Activated T-cell treated with anti-CD3 and anti-CD28 coated beads, Interleukin-2, amount 50 U/mL, for 24 hours (primary cell): ENCODE results near the gene STAB2.

Experiments
- DNase-seq: peaks from one replicate; pipeline ENCODE4 v3.0.0-alpha.2; 2020
- H3K27ac Mint-ChIP-seq: 2 replicates; pipeline ENCODE4 v1.8.0; 2020; ENCODE audit warnings: mild to moderate bottlenecking, mixed read lengths
- H3K27me3 Mint-ChIP-seq: 2 replicates; pipeline ENCODE4 v1.8.0; 2020; ENCODE audit warnings: mixed read lengths
- H3K36me3 Mint-ChIP-seq: 2 replicates; pipeline ENCODE4 v1.8.0; 2020; ENCODE audit warnings: low read depth, mixed read lengths
- H3K4me1 Mint-ChIP-seq: 2 replicates; pipeline ENCODE4 v1.8.0; 2020; ENCODE audit warnings: low read depth, mixed read lengths
- H3K4me3 Mint-ChIP-seq: 2 replicates; pipeline ENCODE4 v1.8.0; 2020; ENCODE audit warnings: mild to moderate bottlenecking, moderate library complexity, mixed read lengths
- H3K9me3 Mint-ChIP-seq: 2 replicates; pipeline ENCODE4 v1.8.0; 2020; ENCODE audit warnings: mixed read lengths

Gene STAB2

GRCh38 chr12:103623716-103624115 lies 36.6 kb downstream of the STAB2 start:
- Mint-ChIP-seq H3K27me3 (peaks cover 3% of the 10 kb centered on the region), H3K4me1 (no peaks in the 10 kb centered on the region), H3K36me3 (no peaks in the 10 kb centered on the region), H3K4me3 (no peak overlapping the region), H3K9me3 (no peaks in the 10 kb centered on the region), H3K27ac (no peak overlapping the region)
- no peak for DNase-seq

GRCh38 chr12:103626498-103626897 lies 39.4 kb downstream of the STAB2 start:
- H3K9me3 Mint-ChIP-seq = no peaks in the 10 kb centered on the region
- H3K4me3 Mint-ChIP-seq = no peak overlapping the region
- DNase-seq = no peak
- no peak overlapping the region for H3K27ac Mint-ChIP-seq
- H3K27me3 Mint-ChIP-seq = no peaks in the 10 kb centered on the region
- no peaks in the 10 kb centered on the region for H3K36me3 Mint-ChIP-seq
- no peaks in the 10 kb centered on the region for H3K4me1 Mint-ChIP-seq

GRCh38 chr12:103627189-103627855 lies 40.2 kb downstream of the STAB2 start:
- Mint-ChIP-seq H3K27me3 (no peaks in the 10 kb centered on the region), H3K27ac (no peak overlapping the region), H3K9me3 (peaks cover 3% of the 10 kb centered on the region), H3K4me1 (no peaks in the 10 kb centered on the region), H3K4me3 (no peak overlapping the region), H3K36me3 (no peaks in the 10 kb centered on the region)
- no peak for DNase-seq

- H3K36me3 Mint-ChIP-seq = no peaks in the 10 kb centered on the region
- no peaks in the 10 kb centered on the region for H3K4me1 Mint-ChIP-seq
- peaks cover 3% of the 10 kb centered on the region for H3K9me3 Mint-ChIP-seq
- no peak overlapping the region for H3K4me3 Mint-ChIP-seq
- H3K27me3 Mint-ChIP-seq = peaks cover 2% of the 10 kb centered on the region
- no peak overlapping the region for H3K27ac Mint-ChIP-seq
- peak; percentile 45 for DNase-seq
These were observed 45.6 kb downstream of the STAB2 start for GRCh38 chr12:103632554-103633216.

- no peaks in the 10 kb centered on the region for H3K4me1 Mint-ChIP-seq
- DNase-seq = no peak
- H3K9me3 Mint-ChIP-seq = peaks cover 3% of the 10 kb centered on the region
- peaks cover 9% of the 10 kb centered on the region for H3K27me3 Mint-ChIP-seq
- H3K36me3 Mint-ChIP-seq = no peaks in the 10 kb centered on the region
- H3K4me3 Mint-ChIP-seq = no peak overlapping the region
- H3K27ac Mint-ChIP-seq = no peak overlapping the region
These were observed 47.7 kb downstream of the STAB2 start for GRCh38 chr12:103634732-103635131.

- Mint-ChIP-seq H3K9me3 (peaks cover 5% of the 10 kb centered on the region), H3K4me3 (no peak overlapping the region), H3K27ac (no peak overlapping the region), H3K36me3 (no peaks in the 10 kb centered on the region), H3K27me3 (peaks cover 9% of the 10 kb centered on the region), H3K4me1 (no peaks in the 10 kb centered on the region)
- DNase-seq = no peak
These were observed 48.3 kb downstream of the STAB2 start for GRCh38 chr12:103635419-103635818.

GRCh38 chr12:103637021-103637420 lies 49.9 kb downstream of the STAB2 start:
- Mint-ChIP-seq H3K27me3 (peaks cover 9% of the 10 kb centered on the region), H3K36me3 (no peaks in the 10 kb centered on the region), H3K4me1 (no peaks in the 10 kb centered on the region), H3K9me3 (peaks cover 3% of the 10 kb centered on the region), H3K4me3 (no peak overlapping the region), H3K27ac (no peak overlapping the region)
- no peak for DNase-seq

GRCh38 chr12:103637429-103637828 lies 50.4 kb downstream of the STAB2 start:
- Mint-ChIP-seq H3K4me1 (no peaks in the 10 kb centered on the region), H3K36me3 (no peaks in the 10 kb centered on the region), H3K4me3 (no peak overlapping the region), H3K27me3 (peaks cover 9% of the 10 kb centered on the region), H3K9me3 (peaks cover 2% of the 10 kb centered on the region), H3K27ac (no peak overlapping the region)
- no peak for DNase-seq

- Mint-ChIP-seq H3K27me3 (peaks cover 9% of the 10 kb centered on the region), H3K9me3 (peaks cover 2% of the 10 kb centered on the region), H3K36me3 (no peaks in the 10 kb centered on the region), H3K4me1 (no peaks in the 10 kb centered on the region), H3K27ac (no peak overlapping the region), H3K4me3 (no peak overlapping the region)
- no peak for DNase-seq
These were observed 52.9 kb downstream of the STAB2 start for GRCh38 chr12:103639983-103640382.

GRCh38 chr12:103640410-103640809 lies 53.3 kb downstream of the STAB2 start:
- H3K36me3 Mint-ChIP-seq = no peaks in the 10 kb centered on the region
- peaks cover 9% of the 10 kb centered on the region for H3K27me3 Mint-ChIP-seq
- no peak overlapping the region for H3K27ac Mint-ChIP-seq
- DNase-seq = no peak
- no peak overlapping the region for H3K4me3 Mint-ChIP-seq
- H3K4me1 Mint-ChIP-seq = no peaks in the 10 kb centered on the region
- H3K9me3 Mint-ChIP-seq = peaks cover 2% of the 10 kb centered on the region

- H3K4me3 Mint-ChIP-seq = no peak overlapping the region
- peaks cover 2% of the 10 kb centered on the region for H3K9me3 Mint-ChIP-seq
- H3K27me3 Mint-ChIP-seq = peaks cover 9% of the 10 kb centered on the region
- H3K4me1 Mint-ChIP-seq = no peaks in the 10 kb centered on the region
- no peaks in the 10 kb centered on the region for H3K36me3 Mint-ChIP-seq
- no peak for DNase-seq
- H3K27ac Mint-ChIP-seq = no peak overlapping the region
These were observed 53.8 kb downstream of the STAB2 start for GRCh38 chr12:103640831-103641230.

- peaks cover 2% of the 10 kb centered on the region for H3K9me3 Mint-ChIP-seq
- no peak overlapping the region for H3K4me3 Mint-ChIP-seq
- no peaks in the 10 kb centered on the region for H3K4me1 Mint-ChIP-seq
- H3K27me3 Mint-ChIP-seq = peaks cover 11% of the 10 kb centered on the region
- no peaks in the 10 kb centered on the region for H3K36me3 Mint-ChIP-seq
- DNase-seq = no peak
- H3K27ac Mint-ChIP-seq = no peak overlapping the region
These were observed 55.3 kb downstream of the STAB2 start for GRCh38 chr12:103642240-103642864.

- DNase-seq = no peak
- no peak overlapping the region for H3K4me3 Mint-ChIP-seq
- H3K36me3 Mint-ChIP-seq = no peaks in the 10 kb centered on the region
- H3K27ac Mint-ChIP-seq = no peak overlapping the region
- H3K27me3 Mint-ChIP-seq = peaks cover 7% of the 10 kb centered on the region
- no peaks in the 10 kb centered on the region for H3K9me3 Mint-ChIP-seq
- H3K4me1 Mint-ChIP-seq = no peaks in the 10 kb centered on the region
These were observed 58.1 kb downstream of the STAB2 start for GRCh38 chr12:103645202-103645601.

- no peak for DNase-seq
- Mint-ChIP-seq H3K36me3 (no peaks in the 10 kb centered on the region), H3K9me3 (no peaks in the 10 kb centered on the region), H3K4me1 (no peaks in the 10 kb centered on the region), H3K4me3 (no peak overlapping the region), H3K27ac (no peak overlapping the region), H3K27me3 (peaks cover 7% of the 10 kb centered on the region)
These were observed 60.2 kb downstream of the STAB2 start for GRCh38 chr12:103647267-103647666.

- no peaks in the 10 kb centered on the region for H3K9me3 Mint-ChIP-seq
- DNase-seq = no peak
- H3K4me3 Mint-ChIP-seq = no peak overlapping the region
- H3K27me3 Mint-ChIP-seq = peaks cover 7% of the 10 kb centered on the region
- H3K36me3 Mint-ChIP-seq = no peaks in the 10 kb centered on the region
- H3K4me1 Mint-ChIP-seq = peaks cover 6% of the 10 kb centered on the region
- H3K27ac Mint-ChIP-seq = no peak overlapping the region
These were observed 65.7 kb downstream of the STAB2 start for GRCh38 chr12:103652808-103653207.
